ENCODE results near the gene NTN1.

GRCh38 chr17:9220398-9221146 is 199.3 kb downstream of the NTN1 start:
- TF ChIP-seq EZH2phosphoT487 (IDR thresholded peaks at IDR 0.05; ENCODE audit: insufficient read depth, low read depth): no peak
- no peak for TF ChIP-seq EZH2 (IDR thresholded peaks at IDR 0.05; ENCODE audit: insufficient read depth, poor library complexity, severe bottlenecking)
